ENCODE measurements around the gene MON2. TPM values are rescaled to one million over a fixed set of nuclear protein-coding genes. Genes with fewer than 3 reads are reported as not detected.

Gene MON2
- total and polyA plus RNA-seq, 2 of the 8 experiments (the other 6 are each of a cell fraction or from before 2014, with no cell fraction given) = 3.8 to 21.8 TPM

GRCh38 chr12:62603811-62604098, 137.1 kb downstream of the MON2 start (continued):
- TF ChIP-seq BACH1 (IDR thresholded peaks at IDR 0.05; ENCODE audit: low read length) = no peak
- TF ChIP-seq EP300 (IDR thresholded peaks at IDR 0.05; ENCODE audit: borderline replicate concordance in 1 of 2, low read depth in 2 of 2, low read length in 2 of 2) = no peak
- no peak for TF ChIP-seq SAP30 (IDR thresholded peaks at IDR 0.05; ENCODE audit: insufficient read depth, insufficient replicate concordance, low read length)
- TF ChIP-seq SP4 (IDR thresholded peaks at IDR 0.05; ENCODE audit: low read length) = no peak
- no peak for TF ChIP-seq ZNF274 (IDR thresholded peaks at IDR 0.05; ENCODE audit: borderline replicate concordance, extremely low read depth, low read length)
- TF ChIP-seq EGR1 (IDR thresholded peaks at IDR 0.05; ENCODE audit: borderline replicate concordance, low read depth, low read length) = no peak
- TF ChIP-seq CHD1 (IDR thresholded peaks at IDR 0.05; ENCODE audit: low read depth, low read length) = peak; percentile 20; the same call in 1 of the 2 replicates
- no peak for TF ChIP-seq USF2 (IDR thresholded peaks at IDR 0.05; ENCODE audit: low read length)
- TF ChIP-seq HDAC6 (IDR thresholded peaks at IDR 0.05; ENCODE audit: low read depth, low read length) = no peak
- TF ChIP-seq TBP (IDR thresholded peaks at IDR 0.05; ENCODE audit: low read depth, low read length) = no peak
- no peak for TF ChIP-seq TAF1 (IDR thresholded peaks at IDR 0.05; ENCODE audit: low read depth, low read length)
- TF ChIP-seq YY1 (IDR thresholded peaks at IDR 0.05; ENCODE audit: low read depth, low read length) = 0 out of 2 replicates have a peak, but pooled peaks have one; percentile 47
- no peak for TF ChIP-seq RXRA (IDR thresholded peaks at IDR 0.05; ENCODE audit: insufficient read depth, low read depth, low read length)
- TF ChIP-seq SUZ12 (IDR thresholded peaks at IDR 0.05; ENCODE audit: low read length) = no peak
- 0 out of 2 replicates have a peak, but pooled peaks have one; percentile 3 for TF ChIP-seq TEAD4 (IDR thresholded peaks at IDR 0.05; ENCODE audit: low read depth, low read length)
- TF ChIP-seq POLR2A (IDR thresholded peaks at IDR 0.05; ENCODE audit: control extremely low read depth in 1 of 2, low read depth in 2 of 2, low read length in 2 of 2) = no peak
- no peak for TF ChIP-seq NANOG (IDR thresholded peaks at IDR 0.05; ENCODE audit: insufficient read depth, low read depth, low read length, poor library complexity, severe bottlenecking)
- TF ChIP-seq CTBP2 (IDR thresholded peaks at IDR 0.05; ENCODE audit: borderline replicate concordance, insufficient read depth, insufficient read length, low read length) = no peak
- no peak for TF ChIP-seq TAF7 (optimal IDR thresholded peaks at IDR 0.05; ENCODE audit: borderline replicate concordance, low read depth, low read length)
- TF ChIP-seq E2F6 (IDR thresholded peaks at IDR 0.05) = no peak
- TF ChIP-seq CBX5 (IDR thresholded peaks at IDR 0.05; ENCODE audit: low read depth, low read length) = no peak
